H9 (cell line): ENCODE measurements around the gene RXFP1. TPM values are rescaled to one million over a fixed set of nuclear protein-coding genes. Genes with fewer than 3 reads are reported as not detected.

Source experiments
- DNase-seq: peaks from one replicate; pipeline ENCODE4 v3.0.0-alpha.2; 2017
- H2AFZ ChIP-seq: one replicate; pipeline ENCODE4 v1.6.1; 2013; ENCODE audit warnings: mild to moderate bottlenecking, low read length, control low read depth, moderate library complexity
- H2AK5ac ChIP-seq: 2 replicates; pipeline ENCODE4 v1.6.1; 2013; ENCODE audit warnings: low read length, control low read depth, mixed read lengths; ENCODE audit not compliant: insufficient read length
- H2BK120ac ChIP-seq: one replicate; pipeline ENCODE4 v1.6.1; 2013; ENCODE audit warnings: low read depth, mild to moderate bottlenecking, low read length, control low read depth, inconsistent platforms; ENCODE audit not compliant: poor library complexity, severe bottlenecking
- H2BK12ac ChIP-seq: 2 replicates; pipeline ENCODE4 v1.6.1; 2013; ENCODE audit warnings: low read length, control low read depth, mixed read lengths, low read depth; ENCODE audit not compliant: insufficient read length
- H2BK15ac ChIP-seq: 2 replicates; pipeline ENCODE4 v1.6.1; 2013; ENCODE audit warnings: low read depth, low read length, control low read depth
- H2BK20ac ChIP-seq: one replicate; pipeline ENCODE4 v1.6.1; 2013; ENCODE audit warnings: low read depth, mild to moderate bottlenecking, low read length, control low read depth, inconsistent platforms; ENCODE audit not compliant: poor library complexity, severe bottlenecking
- H2BK5ac ChIP-seq: 2 replicates; pipeline ENCODE4 v1.6.1; 2013; ENCODE audit warnings: low read length, control low read depth, mixed read lengths; ENCODE audit not compliant: insufficient read length
- H3K14ac ChIP-seq: 2 replicates; pipeline ENCODE4 v1.6.1; 2013; ENCODE audit warnings: low read length, control low read depth; ENCODE audit not compliant: insufficient read depth
- H3K18ac ChIP-seq: 2 replicates; pipeline ENCODE4 v1.6.1; 2013; ENCODE audit warnings: low read depth, mild to moderate bottlenecking, mixed read lengths, low read length, control low read depth; ENCODE audit not compliant: insufficient read length
- H3K23ac ChIP-seq: 2 replicates; pipeline ENCODE4 v1.6.1; 2013; ENCODE audit warnings: low read length, control low read depth, mixed read lengths, low read depth; ENCODE audit not compliant: insufficient read length
- H3K23me2 ChIP-seq: 2 replicates; pipeline ENCODE4 v1.6.1; 2013; ENCODE audit warnings: low read depth, mild to moderate bottlenecking, mixed read lengths, low read length, control low read depth; ENCODE audit not compliant: insufficient read length, poor library complexity, severe bottlenecking
- H3K27ac ChIP-seq: 2 replicates; pipeline ENCODE4 v1.5.1; 2013; ENCODE audit warnings: low read length, control low read depth, mixed read lengths, low read depth; ENCODE audit not compliant: insufficient read length
- H3K27me3 ChIP-seq: 2 replicates; pipeline ENCODE4 v1.6.1; 2013; ENCODE audit warnings: low read length, control low read depth, inconsistent platforms; ENCODE audit not compliant: insufficient read depth
- H3K4ac ChIP-seq: 2 replicates; pipeline ENCODE4 v1.6.1; 2013; ENCODE audit warnings: low read depth, mild to moderate bottlenecking, control low read depth, inconsistent platforms, low read length, moderate library complexity
- H3K4me1 ChIP-seq: 2 replicates; pipeline ENCODE4 v1.6.1; 2013; ENCODE audit warnings: low read length, control low read depth, inconsistent platforms; ENCODE audit not compliant: insufficient read depth
- H3K4me2 ChIP-seq: 2 replicates; pipeline ENCODE4 v1.6.1; 2013; ENCODE audit warnings: low read length, control low read depth, mixed read lengths; ENCODE audit not compliant: insufficient read length, insufficient read depth
- H3K56ac ChIP-seq: 2 replicates; pipeline ENCODE4 v1.6.1; 2013; ENCODE audit warnings: low read depth, mild to moderate bottlenecking, mixed read lengths, low read length, control low read depth; ENCODE audit not compliant: insufficient read length
- H3K79me1 ChIP-seq: 2 replicates; pipeline ENCODE4 v1.6.1; 2013; ENCODE audit warnings: low read depth, mild to moderate bottlenecking, moderate library complexity, low read length, control low read depth, inconsistent platforms; ENCODE audit not compliant: insufficient read depth, poor library complexity, severe bottlenecking
- H3K79me2 ChIP-seq: 2 replicates; pipeline ENCODE4 v1.6.1; 2013; ENCODE audit warnings: low read length, control low read depth, inconsistent platforms; ENCODE audit not compliant: insufficient read depth
- H3K9ac ChIP-seq: 2 replicates; pipeline ENCODE4 v1.6.1; 2013; ENCODE audit warnings: low read length, control low read depth, mixed read lengths; ENCODE audit not compliant: insufficient read length; ENCODE audit errors: extremely low read depth
- H3K9me3 ChIP-seq: one replicate; pipeline ENCODE4 v1.6.1; 2013; ENCODE audit warnings: low read depth, low read length, inconsistent platforms; ENCODE audit not compliant: control insufficient read depth
- H3T11ph ChIP-seq: one replicate; pipeline ENCODE4 v1.6.1; 2013; ENCODE audit warnings: mild to moderate bottlenecking, low read length, control low read depth, inconsistent platforms
- H4K20me1 ChIP-seq: one replicate; pipeline ENCODE4 v1.6.1; 2013; ENCODE audit not compliant: control insufficient read depth, insufficient read length, insufficient read depth
- H4K5ac ChIP-seq: 2 replicates; pipeline ENCODE4 v1.6.1; 2013; ENCODE audit warnings: low read depth, mild to moderate bottlenecking, mixed read lengths, low read length, control low read depth; ENCODE audit not compliant: insufficient read length
- H4K8ac ChIP-seq: replicated peaks from 2 replicates; pipeline ENCODE4 v1.6.1; 2013; ENCODE audit warnings: low read length, control low read depth, mixed read lengths, low read depth; ENCODE audit not compliant: insufficient read length
- H4K91ac ChIP-seq: 2 replicates; pipeline ENCODE4 v1.6.1; 2013; ENCODE audit warnings: low read depth, mild to moderate bottlenecking, moderate library complexity, mixed read lengths, low read length, control low read depth; ENCODE audit not compliant: insufficient read length
- H3K27ac Mint-ChIP-seq, 3 experiments: 2 replicates in 2 of 3; 3 replicates in 1 of 3; pipeline ENCODE4 v1.8.0; 2020 to 2021; ENCODE audit warnings: mixed read lengths in 3 of 3, mild to moderate bottlenecking in 1 of 3, moderate library complexity in 1 of 3
- H3K27me3 Mint-ChIP-seq: 2 replicates; pipeline ENCODE4 v1.8.0; 2021; ENCODE audit warnings: low read depth, mild to moderate bottlenecking, moderate library complexity, mixed read lengths
- H3K36me3 Mint-ChIP-seq, 3 experiments: 2 replicates in 2 of 3; 3 replicates in 1 of 3; pipeline ENCODE4 v1.8.0; 2020 to 2021; ENCODE audit warnings: low read depth in 3 of 3, mixed read lengths in 3 of 3; ENCODE audit not compliant: insufficient read depth in 1 of 3
- H3K4me1 Mint-ChIP-seq, 2 experiments: 2 replicates each; pipeline ENCODE4 v1.8.0; 2020; ENCODE audit warnings: mixed read lengths in 2 of 2
- H3K4me3 Mint-ChIP-seq, 2 experiments: 2 replicates in 1 of 2; 3 replicates in 1 of 2; pipeline ENCODE4 v1.8.0; 2020 to 2021; ENCODE audit warnings: mild to moderate bottlenecking in 2 of 2, mixed read lengths in 2 of 2, moderate library complexity in 1 of 2
- H3K9me3 Mint-ChIP-seq, 2 experiments: 2 replicates in 1 of 2; 3 replicates in 1 of 2; pipeline ENCODE4 v1.8.0; 2020; ENCODE audit warnings: mild to moderate bottlenecking in 2 of 2, mixed read lengths in 2 of 2, moderate library complexity in 1 of 2
- WGBS: extraction: QIAGEN DNeasy Blood & Tissue Kit; methylation state at CpG from one replicate; pipeline ENCODE4 v1.1.7; 2013; ENCODE audit warnings: missing lambda C conversion rate, low lambda C conversion rate, mixed read lengths; ENCODE audit not compliant: insufficient read length; ENCODE audit errors: extremely low coverage; 5-methylcytosine and 5-hydroxymethylcytosine counted together
- total RNA-seq: library from RNA; stranded (reverse); gene quantifications from 2 replicates; pipeline ENCODE4 v1.2.1, GENCODE V29; 2021
- TF ChIP-seq, protein P1 (sequence below): fragments of 200-600 bp; sonication (generic); conservative IDR thresholded peaks from 3 replicates; pipeline ENCODE4 v1.8.0; 2021; ENCODE audit warnings: antibody characterized with exemption, mild to moderate bottlenecking

The RXFP1 gene
- total RNA-seq, 1 experiment from 2014 or later: 0.17 TPM

DNA sequence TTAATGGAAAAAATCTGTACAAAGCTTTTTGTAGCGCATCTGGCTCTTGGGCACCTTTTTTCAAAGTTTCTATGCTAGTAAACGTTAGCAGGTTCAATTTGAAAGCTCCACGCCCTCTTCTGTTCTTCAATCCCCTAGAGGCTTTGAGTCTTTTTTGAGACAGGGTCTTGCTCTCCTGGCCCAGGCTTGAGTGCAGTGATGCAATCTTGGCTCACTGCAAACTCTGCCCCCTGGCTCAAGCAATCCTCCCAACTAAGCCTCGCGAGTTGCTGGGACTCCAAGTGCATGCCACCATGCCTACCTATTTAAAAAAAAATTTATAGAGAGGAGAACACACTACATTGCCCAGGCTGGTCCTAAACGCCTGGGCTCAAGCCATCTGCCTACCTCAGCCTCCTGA, 9.2 kb downstream of the RXFP1 start:
- Mint-ChIP-seq H3K4me1 (peaks cover 21 to 29% of the 10 kb centered on the region in 2 experiments), H3K4me3 (no peak overlapping the region), H3K36me3 (no peaks in the 10 kb centered on the region), H3K9me3 (no peaks in the 10 kb centered on the region), H3K27ac (peak overlapping the region in 1 of 3 experiments; percentile 50; a peak in 1 of 7 replicates), H3K27me3 (no peaks in the 10 kb centered on the region)
- Histone ChIP-seq H3K27me3 (no peaks in the 10 kb centered on the region), H3K27ac (no peak overlapping the region), H3K4me2 (no peak overlapping the region), H2BK5ac (no peak overlapping the region), H2AFZ (no peak overlapping the region), H3T11ph (no peak overlapping the region), H3K4ac (no peak overlapping the region), H3K79me2 (no peaks in the 10 kb centered on the region), H3K14ac (no peak overlapping the region), H3K23me2 (no peaks in the 10 kb centered on the region), H3K9me3 (no peaks in the 10 kb centered on the region), H3K4me1 (peaks cover 4% of the 10 kb centered on the region; the same call in 1 of the 2 replicates), H4K5ac (no peak overlapping the region), H4K20me1 (no peaks in the 10 kb centered on the region), H4K8ac (no peak overlapping the region), H2AK5ac (no peak overlapping the region), H2BK120ac (no peak overlapping the region), H3K23ac (no peak overlapping the region), H4K91ac (no peak overlapping the region), H2BK12ac (no peak overlapping the region), H3K79me1 (no peaks in the 10 kb centered on the region), H3K9ac (no peak overlapping the region), H3K18ac (no peak overlapping the region), H2BK15ac (no peak overlapping the region), H2BK20ac (no peak overlapping the region), H3K56ac (no peak overlapping the region)
- DNase-seq: no peak
- no CpG with 5 or more reads among the region's 6 CpGs for WGBS
- TF ChIP-seq, protein P1, sequence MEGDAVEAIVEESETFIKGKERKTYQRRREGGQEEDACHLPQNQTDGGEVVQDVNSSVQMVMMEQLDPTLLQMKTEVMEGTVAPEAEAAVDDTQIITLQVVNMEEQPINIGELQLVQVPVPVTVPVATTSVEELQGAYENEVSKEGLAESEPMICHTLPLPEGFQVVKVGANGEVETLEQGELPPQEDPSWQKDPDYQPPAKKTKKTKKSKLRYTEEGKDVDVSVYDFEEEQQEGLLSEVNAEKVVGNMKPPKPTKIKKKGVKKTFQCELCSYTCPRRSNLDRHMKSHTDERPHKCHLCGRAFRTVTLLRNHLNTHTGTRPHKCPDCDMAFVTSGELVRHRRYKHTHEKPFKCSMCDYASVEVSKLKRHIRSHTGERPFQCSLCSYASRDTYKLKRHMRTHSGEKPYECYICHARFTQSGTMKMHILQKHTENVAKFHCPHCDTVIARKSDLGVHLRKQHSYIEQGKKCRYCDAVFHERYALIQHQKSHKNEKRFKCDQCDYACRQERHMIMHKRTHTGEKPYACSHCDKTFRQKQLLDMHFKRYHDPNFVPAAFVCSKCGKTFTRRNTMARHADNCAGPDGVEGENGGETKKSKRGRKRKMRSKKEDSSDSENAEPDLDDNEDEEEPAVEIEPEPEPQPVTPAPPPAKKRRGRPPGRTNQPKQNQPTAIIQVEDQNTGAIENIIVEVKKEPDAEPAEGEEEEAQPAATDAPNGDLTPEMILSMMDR: no peak
